ENCODE data around the gene ZMIZ1.

Gene ZMIZ1

GRCh38 chr10:79084012-79084971 is 15.5 kb downstream of the ZMIZ1 start:
- peak; percentile 76 for DNase-seq

- DNase-seq = no peak
Measured at GRCh38 chr10:79084972-79085597, 16.3 kb downstream of the ZMIZ1 start.

DNA sequence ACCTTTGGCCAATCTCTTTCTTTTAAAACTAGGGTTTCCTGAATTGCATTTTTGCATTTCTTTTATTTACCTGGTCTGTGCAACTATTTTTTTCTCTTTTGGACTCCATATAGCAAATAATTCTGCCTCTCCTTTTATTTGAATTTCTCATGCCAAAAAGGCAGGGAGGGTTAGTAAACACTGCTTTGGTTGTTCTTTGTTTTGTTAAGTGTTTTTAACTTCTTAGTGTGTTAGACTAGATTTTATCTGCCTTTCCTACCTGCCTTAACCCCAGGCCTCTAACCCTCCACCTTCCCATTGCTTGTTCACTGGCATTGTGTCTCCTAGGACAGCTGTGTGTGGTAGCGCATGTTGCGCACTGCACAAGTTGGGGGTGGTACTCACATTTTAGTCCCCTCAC is 18.1 kb downstream of the ZMIZ1 start:
- no peak for DNase-seq

DNA sequence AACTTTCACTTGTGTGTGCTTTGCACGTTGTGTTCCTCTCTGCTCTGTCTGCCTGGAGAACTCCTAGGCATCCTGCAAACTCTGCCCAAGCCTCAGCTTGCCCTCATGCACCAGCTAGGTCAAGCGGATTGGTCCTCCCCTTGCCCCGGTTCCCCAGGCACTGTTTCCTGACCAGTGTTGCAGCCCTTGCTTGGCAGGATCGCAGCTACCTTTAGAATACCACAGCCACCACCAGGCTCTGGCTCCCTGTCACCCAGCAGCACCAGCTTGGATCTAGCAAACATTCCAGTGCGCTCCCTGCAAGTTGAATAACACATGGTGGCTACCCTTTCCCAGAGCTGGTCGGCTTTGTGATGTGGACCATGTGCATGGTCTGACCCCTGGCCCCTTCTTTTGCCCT is 19.0 kb downstream of the ZMIZ1 start:
- DNase-seq = no peak

DNA sequence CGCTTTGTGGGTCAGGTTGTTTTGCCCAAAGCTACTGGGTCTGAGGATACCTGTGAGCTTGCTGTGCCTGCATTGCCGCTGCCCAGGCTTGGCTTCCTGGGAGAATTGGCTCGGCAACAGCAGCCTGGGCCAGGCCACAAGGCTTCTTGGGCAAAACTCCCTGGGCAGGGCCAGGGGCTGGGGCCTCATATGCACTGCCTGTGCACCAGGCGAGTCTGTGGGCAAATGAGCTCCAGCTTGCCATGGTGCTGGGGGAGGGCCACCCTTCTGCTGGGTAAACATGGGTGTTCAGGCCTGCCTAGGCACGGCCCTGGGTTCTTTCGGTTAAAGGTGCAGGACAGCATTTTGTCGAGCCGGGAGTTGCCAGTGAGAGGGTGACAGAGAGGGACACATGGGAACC is 19.4 kb downstream of the ZMIZ1 start:
- no peak for DNase-seq

GRCh38 chr10:79088613-79089355 is 20.0 kb downstream of the ZMIZ1 start:
- DNase-seq = no peak

DNA sequence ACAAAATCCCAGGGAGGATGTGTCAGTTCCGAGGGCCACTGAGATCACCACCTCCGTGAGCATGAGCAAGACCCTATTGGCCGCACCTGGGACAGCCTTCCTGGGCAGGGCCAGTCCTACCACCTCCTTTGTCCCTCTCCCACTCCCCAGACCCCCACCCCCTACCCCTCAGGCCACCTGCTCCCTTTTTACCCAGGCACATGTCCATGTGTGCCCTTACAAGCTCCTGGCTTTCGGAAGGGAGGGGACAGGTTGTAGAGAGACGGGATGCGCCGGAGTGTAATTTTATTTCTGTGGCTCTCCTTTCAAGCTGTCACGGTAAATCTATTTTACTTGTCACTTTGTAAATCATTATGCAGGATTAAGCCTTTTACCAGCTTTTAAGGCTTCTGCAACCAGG is 20.9 kb downstream of the ZMIZ1 start:
- no peak for DNase-seq

DNA sequence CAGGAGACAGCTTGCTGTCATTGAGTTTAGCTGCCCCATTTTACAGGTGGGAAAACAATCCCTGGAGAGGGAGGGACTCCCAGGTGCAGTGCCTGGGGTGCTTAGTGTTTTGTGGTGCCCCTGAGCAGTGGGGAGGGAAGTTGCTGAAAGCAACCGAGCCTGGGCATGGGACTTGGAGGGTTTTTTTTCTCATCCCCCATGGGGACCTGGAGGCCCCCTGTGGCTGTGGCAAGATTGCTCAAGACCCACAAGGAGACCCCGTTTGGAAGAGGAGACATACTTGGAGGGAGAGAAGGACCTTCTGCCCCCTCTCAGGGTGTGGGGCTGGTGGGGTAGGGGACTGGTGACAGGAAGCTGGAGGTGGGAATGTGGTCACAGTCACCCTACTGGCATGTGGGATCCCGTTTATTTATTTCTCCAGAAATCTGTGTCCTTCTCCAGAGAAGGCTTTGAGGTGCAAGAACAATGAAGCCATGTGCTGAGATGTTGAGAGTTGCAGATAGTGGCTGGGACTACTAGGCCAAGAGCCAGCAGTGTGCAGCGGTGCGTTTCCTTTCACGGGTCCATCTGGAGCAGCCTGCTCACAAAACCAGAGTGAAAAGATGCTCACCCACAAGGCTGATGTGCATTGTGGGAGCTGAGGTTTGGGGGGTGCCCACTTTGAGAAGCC is 21.5 kb downstream of the ZMIZ1 start:
- DNase-seq = no peak

GRCh38 chr10:79092292-79092896 is 23.6 kb downstream of the ZMIZ1 start:
- DNase-seq = no peak

- no peak for DNase-seq
Measured at GRCh38 chr10:79093658-79094411, 25.1 kb downstream of the ZMIZ1 start.

GRCh38 chr10:79094412-79095175 is 25.8 kb downstream of the ZMIZ1 start:
- DNase-seq = no peak

DNA sequence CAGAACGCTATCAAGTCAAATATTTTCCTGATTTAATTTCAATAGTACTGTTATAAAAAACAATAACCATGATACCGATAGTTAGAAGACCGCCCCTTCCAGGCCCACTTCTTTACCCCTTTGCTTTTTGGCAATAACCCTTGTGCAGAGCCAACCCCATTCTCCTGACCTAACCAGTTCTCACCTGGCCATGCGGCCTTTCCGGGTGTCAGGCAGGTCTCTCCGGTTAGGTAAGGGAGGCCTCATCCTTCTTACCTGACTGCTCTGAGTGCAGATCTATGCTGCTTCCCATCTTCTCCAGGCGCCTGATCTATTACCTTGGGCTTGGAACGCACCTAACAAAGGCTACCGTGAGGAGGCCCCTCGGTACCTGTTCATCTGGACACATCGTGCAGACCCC is 26.6 kb downstream of the ZMIZ1 start:
- DNase-seq = no peak

GRCh38 chr10:79096514-79096913 is 27.7 kb downstream of the ZMIZ1 start:
- DNase-seq = no peak

DNA sequence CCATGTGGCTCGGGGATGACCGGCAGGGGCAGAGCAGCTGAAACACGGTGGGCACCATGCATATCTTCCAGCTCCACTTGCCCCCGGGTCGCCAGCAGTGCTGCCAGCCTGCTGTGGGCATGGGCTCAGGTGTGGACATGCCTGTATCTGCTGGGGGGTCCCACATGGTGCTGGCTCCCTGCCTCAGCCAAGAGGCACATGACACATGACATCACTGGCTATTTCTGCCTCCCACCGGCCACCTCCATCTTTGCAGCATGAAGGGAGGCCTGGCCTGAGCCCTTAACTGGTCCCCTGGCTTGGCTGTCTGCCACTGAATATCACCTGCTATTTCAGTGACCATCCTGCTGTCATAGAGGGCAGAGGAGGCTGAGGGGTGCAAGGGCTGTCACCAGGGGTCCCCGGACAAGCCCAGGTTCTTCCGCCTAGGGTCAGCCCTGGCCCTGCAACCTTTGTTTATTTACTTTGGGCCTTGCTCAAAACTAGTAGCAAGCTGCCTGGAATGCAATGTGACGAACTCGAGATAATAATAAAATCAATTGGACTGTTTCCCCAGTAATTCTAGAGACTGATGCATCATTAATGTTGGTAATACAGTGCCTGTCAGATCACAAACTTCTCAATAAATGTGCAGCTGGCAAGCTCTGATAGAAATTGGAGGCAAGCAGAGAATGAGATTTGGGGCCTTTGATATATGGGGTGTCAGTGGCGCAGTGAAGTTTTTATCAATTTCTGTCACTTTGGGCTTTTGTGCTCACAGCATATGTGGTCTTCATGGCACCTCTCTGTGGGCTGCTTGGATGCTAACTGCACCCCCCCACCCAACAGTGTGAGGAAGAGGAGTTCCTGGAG is 28.5 kb downstream of the ZMIZ1 start:
- DNase-seq = no peak

- DNase-seq = no peak
Measured at GRCh38 chr10:79098061-79098460, 29.3 kb downstream of the ZMIZ1 start.

DNA sequence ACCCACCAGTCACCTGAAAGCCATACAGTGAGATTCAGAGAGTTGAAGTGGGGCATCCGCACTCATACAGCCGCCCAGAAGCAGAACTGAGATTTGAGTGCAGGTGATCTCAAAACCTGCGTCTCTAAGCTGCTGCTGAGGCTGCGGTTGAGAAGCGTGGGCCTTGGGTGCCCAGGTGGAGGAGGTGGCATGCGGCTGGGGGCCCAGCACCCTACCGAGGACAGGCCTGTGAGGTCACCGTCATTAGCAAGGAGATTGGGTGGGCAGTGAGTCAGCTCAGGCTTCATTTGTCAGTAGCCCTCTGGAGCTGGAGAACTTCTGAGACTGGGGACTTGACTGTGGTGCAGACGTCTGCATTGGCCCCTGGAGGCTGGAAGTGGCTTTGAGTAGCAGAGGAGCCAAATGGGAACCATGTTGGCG is 29.8 kb downstream of the ZMIZ1 start:
- DNase-seq = no peak

DNA sequence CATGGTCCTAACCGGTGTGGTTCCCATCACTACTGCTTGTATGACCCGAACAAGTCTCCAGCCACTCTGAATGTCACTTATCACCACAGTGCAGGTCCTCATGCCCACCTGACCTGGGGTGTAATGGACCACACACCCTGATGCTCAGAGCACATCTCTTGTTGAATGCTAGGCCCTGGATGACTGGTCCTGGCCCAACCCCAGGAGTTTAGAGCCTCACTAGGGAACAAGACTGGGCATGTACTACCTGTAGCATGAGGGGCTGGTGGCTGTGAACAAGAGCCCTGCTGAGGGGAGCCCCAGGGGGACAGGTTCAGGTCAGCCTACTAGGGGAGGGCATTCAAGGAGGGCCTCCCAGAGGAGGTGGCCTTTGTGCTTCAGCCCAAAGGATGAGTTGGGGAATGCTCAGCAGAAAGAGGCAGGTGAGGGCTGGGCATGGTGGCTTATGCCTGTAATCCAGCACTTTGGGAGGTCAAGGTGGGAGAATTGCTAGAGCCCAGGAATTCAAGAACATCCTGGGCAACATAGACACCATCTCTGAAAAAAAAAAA is 31.2 kb downstream of the ZMIZ1 start:
- DNase-seq = no peak

GRCh38 chr10:79100771-79101170 is 32.0 kb downstream of the ZMIZ1 start:
- DNase-seq = no peak
